Activated CD4-positive, alpha-beta memory T cell treated with anti-CD3 and anti-CD28 coated beads, Interleukin-2, amount 10 ng/mL, durations not matched to agents 7 days and 5 days (primary cell): ENCODE results near the gene ZNF585A. TPM values are rescaled to one million over a fixed set of nuclear protein-coding genes. Genes with fewer than 3 reads are reported as not detected.
"Not testable (repeated sequence)": the region's sequence is repeated elsewhere in the genome, so short reads cannot be mapped to it uniquely, and the experiment has no call there.

ENCODE experiments used
- CTCF ChIA-PET: fragments of 350-600 bp; sonication (Branson Sonifier 250); formaldehyde crosslinking; loops from one replicate; lab custom pipeline; 2021; ENCODE audit warnings: antibody characterized with exemption, inconsistent platforms; lab: Charles Lee
- POLR2A ChIA-PET: fragments of 350-600 bp; sonication (Branson Sonifier 250); formaldehyde crosslinking; loops from one replicate; lab custom pipeline; 2021; ENCODE audit warnings: antibody characterized with exemption; lab: Charles Lee
- DNase-seq: peaks from one replicate; pipeline ENCODE4 v3.0.0-alpha.2; 2020
- H3K27ac Mint-ChIP-seq: one replicate; pipeline ENCODE4 v1.8.0; 2021; ENCODE audit warnings: mild to moderate bottlenecking, mixed read lengths
- H3K27me3 Mint-ChIP-seq: one replicate; pipeline ENCODE4 v1.8.0; 2021; ENCODE audit warnings: mixed read lengths
- H3K36me3 Mint-ChIP-seq: one replicate; pipeline ENCODE4 v1.8.0; 2021; ENCODE audit warnings: low read depth, mixed read lengths
- H3K4me1 Mint-ChIP-seq: one replicate; pipeline ENCODE4 v1.8.0; 2021; ENCODE audit warnings: mixed read lengths
- H3K4me3 Mint-ChIP-seq: one replicate; pipeline ENCODE4 v1.8.0; 2021; ENCODE audit warnings: mild to moderate bottlenecking, mixed read lengths
- H3K9me3 Mint-ChIP-seq: one replicate; pipeline ENCODE4 v1.8.0; 2021; ENCODE audit warnings: mixed read lengths
- total RNA-seq, 2 experiments: library from RNA; stranded (reverse); gene quantifications; one replicate each; pipeline ENCODE4 v1.2.3, GENCODE V29; 2021

The ZNF585A gene
- 1 to 10 TPM; 9.0 to 9.4 TPM for total RNA-seq

DNA sequence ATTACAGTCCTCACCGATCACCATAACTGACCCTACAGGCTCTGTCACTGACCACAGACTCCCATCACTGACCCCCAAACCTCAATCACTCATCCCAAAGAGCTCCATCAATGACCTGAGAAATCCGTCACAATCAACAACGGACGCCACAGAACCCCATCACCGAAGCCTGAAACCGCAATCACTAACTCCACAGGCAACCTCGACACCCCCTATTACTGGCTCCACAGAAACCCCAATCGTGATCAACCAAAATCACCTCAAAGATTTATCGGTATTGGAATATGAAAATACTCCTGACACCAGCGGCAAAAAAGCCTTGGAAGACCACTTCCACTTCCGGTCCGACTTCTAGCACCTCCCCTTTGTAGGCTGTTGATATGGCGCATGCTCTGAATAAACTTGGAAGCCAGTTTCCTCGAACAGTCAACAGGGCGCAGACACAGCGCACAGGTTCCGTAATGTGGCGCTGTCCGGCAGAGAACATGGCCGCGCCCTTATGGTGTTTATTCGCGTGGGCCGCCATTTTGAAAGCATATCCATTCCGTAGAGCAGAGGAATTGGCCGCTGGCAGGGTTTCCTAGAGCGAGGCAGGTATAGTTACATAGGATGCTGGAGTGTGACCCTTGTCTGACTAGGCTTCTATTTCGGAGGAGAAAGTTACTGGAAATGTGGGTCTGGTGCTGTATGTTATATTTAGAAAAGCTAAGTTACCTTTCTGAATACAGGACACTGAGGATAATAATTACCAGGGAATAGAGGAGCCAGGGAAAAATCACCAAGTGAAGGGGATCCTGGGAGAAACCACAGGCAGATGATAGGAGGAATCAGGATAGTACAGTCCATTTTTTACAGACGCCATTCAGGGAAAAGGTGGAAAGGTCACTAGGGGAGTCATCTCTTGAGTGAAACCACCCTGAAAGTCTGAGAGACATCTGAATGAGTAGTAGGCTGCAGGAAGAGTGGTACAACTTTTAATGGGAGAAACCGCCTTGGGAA is at the start of gene ZNF585A:
Gene ZNF585A, minus strand, starts transcription at position 328 of the 999 bp plus-strand sequence. CDS start 2,785 bp downstream, outside the sequence.
- no peaks in the 10 kb centered on the region for H3K4me1 Mint-ChIP-seq
- H3K27me3 Mint-ChIP-seq, result no peaks in the 10 kb centered on the region
- no peak within 1 kb of the TSS for H3K27ac Mint-ChIP-seq
- peak; percentile 90 for DNase-seq
- peaks cover 43% of the 10 kb centered on the region for H3K9me3 Mint-ChIP-seq
- ChIA-PET CTCF (interaction anchor here (0.8 to 1.2 kb wide), 2 partner anchors 95 to 322 kb away, joined by 3 to 4 read pairs; no protein-coding TSS in a partner anchor), POLR2A (interaction anchor here (0.8 to 1.9 kb wide), 5 partner anchors 15 to 957 kb away, joined by 3 to 6 read pairs (median 5); partner anchors contain the start of genes ZNF260, ZNF383 and ZNF527)
- H3K4me3 Mint-ChIP-seq, result no peak within 1 kb of the TSS
- H3K36me3 Mint-ChIP-seq, result peaks cover 33% of the 10 kb centered on the region

DNA sequence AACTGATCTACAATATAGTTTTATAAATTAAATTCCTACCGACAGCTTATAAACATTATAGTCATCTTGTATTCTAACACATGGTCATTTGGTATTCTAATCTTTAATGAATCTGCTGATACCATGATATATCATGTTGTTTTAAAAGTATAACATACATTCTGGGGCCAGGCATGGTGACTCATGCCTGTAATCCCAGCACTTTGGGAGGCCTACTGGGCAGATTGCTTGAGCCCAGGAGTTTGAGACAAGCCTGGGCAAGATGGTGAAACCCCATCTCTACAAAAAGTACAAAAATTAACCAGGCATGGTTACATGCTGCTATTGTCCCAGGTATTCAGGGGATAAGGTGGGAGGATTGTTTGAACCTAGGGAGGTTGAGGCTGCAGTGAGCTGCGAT is 48.6 kb upstream of the ZNF585A start:
- POLR2A ChIA-PET, result no interaction called here
- Mint-ChIP-seq H3K4me1 (peaks cover 23% of the 10 kb centered on the region), H3K27me3 (no peaks in the 10 kb centered on the region), H3K36me3 (peaks cover 68% of the 10 kb centered on the region), H3K27ac (no peak overlapping the region), H3K9me3 (peaks cover 33% of the 10 kb centered on the region), H3K4me3 (no peak overlapping the region)
- CTCF ChIA-PET, result no interaction called here
- no peak for DNase-seq

DNA sequence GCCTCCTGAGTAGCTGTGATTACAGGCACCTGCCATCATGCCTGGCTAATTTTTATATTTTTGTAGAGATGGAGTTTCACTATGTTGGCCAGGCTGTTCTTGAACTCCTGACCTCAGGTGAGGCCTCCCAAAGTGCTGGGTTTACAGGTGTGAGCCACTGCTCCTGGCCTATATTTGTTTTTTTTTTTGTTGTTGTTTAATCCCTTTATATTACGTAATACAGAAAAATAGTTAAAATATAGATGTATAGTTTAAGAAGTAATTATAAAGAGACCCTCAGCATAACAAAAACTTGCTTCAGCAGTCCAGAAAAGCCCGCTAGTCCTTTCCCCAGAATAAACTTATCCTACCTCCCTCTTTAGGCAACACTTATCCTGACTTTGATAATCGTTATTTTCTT is 47.9 kb upstream of the ZNF585A start:
- peaks cover 23% of the 10 kb centered on the region for H3K4me1 Mint-ChIP-seq
- H3K9me3 Mint-ChIP-seq, result peaks cover 34% of the 10 kb centered on the region
- ChIA-PET POLR2A (no interaction called here), CTCF (no interaction called here)
- no peak overlapping the region for H3K27ac Mint-ChIP-seq
- H3K27me3 Mint-ChIP-seq, result no peaks in the 10 kb centered on the region
- H3K36me3 Mint-ChIP-seq, result peaks cover 67% of the 10 kb centered on the region
- no peak for DNase-seq
- no peak overlapping the region for H3K4me3 Mint-ChIP-seq

DNA sequence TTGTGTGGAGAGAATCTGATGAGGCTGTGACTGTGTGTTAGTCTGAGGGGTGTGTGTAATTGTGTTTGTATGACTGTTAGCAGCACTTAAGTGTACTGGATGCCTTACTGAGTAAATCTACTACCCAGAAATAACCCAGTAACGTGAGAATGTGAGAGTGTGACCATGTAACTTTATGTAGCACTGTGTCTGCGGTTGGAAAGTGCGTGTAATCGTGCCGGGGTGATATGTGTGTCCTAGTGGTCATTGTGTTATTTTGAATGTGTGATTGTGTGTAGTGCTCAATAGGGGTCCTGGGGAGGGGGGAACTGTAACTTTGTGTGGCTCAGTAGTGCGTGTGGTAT is 46.1 kb upstream of the ZNF585A start:
- Mint-ChIP-seq H3K27ac (peak overlapping the region; percentile 96), H3K9me3 (peaks cover 40% of the 10 kb centered on the region), H3K4me1 (peaks cover 23% of the 10 kb centered on the region), H3K36me3 (peaks cover 56% of the 10 kb centered on the region), H3K4me3 (peak overlapping the region; percentile 99), H3K27me3 (no peaks in the 10 kb centered on the region)
- ChIA-PET CTCF (no interaction called here), POLR2A (no interaction called here)
- no peak for DNase-seq

DNA sequence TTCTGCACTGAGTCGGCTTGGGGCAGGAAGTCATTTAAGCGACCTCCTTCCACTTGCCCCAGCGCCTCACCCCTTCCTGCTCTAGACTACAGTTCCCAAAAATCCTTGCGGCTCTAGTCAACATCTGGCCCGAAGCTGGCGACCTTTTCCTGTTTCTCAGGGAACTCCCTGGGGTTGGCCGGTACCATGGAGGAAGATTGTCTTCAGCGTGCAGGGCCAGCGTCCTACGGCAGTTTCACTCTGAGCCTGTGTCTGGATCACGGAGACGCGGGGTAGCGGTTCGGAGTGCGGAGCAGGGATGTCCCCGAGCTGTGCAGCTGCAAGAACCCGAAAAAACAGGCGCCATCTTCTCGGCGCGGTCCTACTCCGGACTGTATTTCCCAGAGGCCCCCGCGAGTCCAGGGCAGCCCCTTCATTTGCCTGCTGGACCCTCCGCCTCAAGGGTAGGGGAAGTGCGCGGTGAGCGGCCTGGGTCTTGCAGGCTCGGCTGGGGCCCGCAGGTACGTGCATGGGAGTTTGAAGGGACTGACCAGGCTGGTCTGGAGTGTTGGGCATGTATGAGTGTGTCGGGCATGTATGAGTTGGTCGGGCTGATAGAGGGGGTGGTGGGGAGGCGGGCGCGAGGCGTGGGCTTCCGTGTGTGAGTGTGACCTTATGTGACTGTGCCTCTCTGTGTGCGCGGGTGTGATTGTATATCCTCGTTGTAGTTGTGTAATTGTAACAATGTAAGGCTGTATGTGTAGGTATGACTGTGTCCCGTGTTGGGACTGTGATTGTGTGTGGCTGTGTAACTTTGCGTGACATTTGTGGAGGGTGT is 45.5 kb upstream of the ZNF585A start, which contains the start of gene ZNF383:
Gene ZNF383, plus strand, starts transcription at position 440 of the 817 bp plus-strand sequence. CDS start 12,240 bp downstream, outside the sequence.
- Mint-ChIP-seq H3K27me3 (no peaks in the 10 kb centered on the region), H3K4me1 (peaks cover 23% of the 10 kb centered on the region), H3K27ac (peak within 1 kb of the TSS; percentile 96), H3K36me3 (peaks cover 56% of the 10 kb centered on the region), H3K9me3 (peaks cover 40% of the 10 kb centered on the region), H3K4me3 (peak within 1 kb of the TSS; percentile 99)
- ChIA-PET CTCF (interaction anchor here (1.1 to 1.5 kb wide), 2 partner anchors 8 to 9 kb away, joined by 3 read pairs; no protein-coding TSS in a partner anchor), POLR2A (interaction anchor here (0.8 to 1.5 kb wide), 13 partner anchors 19 to 1004 kb away, joined by 3 to 8 read pairs (median 4); partner anchors contain the start of genes ZFP14, ZNF146, ZNF382 and ZNF420)
- DNase-seq, result peak; percentile 87

DNA sequence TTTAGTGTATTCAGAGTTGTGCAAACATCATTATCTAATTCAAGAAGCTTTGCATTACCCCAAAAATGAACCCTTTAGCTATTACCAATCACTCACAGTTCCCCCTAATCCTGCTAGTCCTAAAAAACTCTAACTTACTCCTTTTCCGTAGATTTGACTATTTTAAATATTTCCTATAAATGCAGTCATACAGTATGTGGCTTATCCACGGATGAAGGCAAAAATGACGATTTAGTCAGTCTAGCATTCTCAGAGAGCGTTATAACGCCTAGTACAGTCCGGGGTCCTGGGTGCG is 44.9 kb upstream of the ZNF585A start:
- ChIA-PET CTCF (interaction anchor here (1.1 to 1.5 kb wide), 2 partner anchors 9 kb away, joined by 3 read pairs; no protein-coding TSS in a partner anchor), POLR2A (interaction anchor here (0.7 to 1.5 kb wide), 14 partner anchors 9 to 1003 kb away, joined by 3 to 8 read pairs (median 4); partner anchors contain the start of genes ZFP14, ZNF146, ZNF382 and ZNF420)
- peak overlapping the region; percentile 96 for H3K27ac Mint-ChIP-seq
- H3K4me1 Mint-ChIP-seq, result peaks cover 23% of the 10 kb centered on the region
- no peak for DNase-seq
- peaks cover 50% of the 10 kb centered on the region for H3K36me3 Mint-ChIP-seq
- H3K9me3 Mint-ChIP-seq, result peaks cover 40% of the 10 kb centered on the region
- H3K4me3 Mint-ChIP-seq, result peak overlapping the region; percentile 99
- H3K27me3 Mint-ChIP-seq, result no peaks in the 10 kb centered on the region

DNA sequence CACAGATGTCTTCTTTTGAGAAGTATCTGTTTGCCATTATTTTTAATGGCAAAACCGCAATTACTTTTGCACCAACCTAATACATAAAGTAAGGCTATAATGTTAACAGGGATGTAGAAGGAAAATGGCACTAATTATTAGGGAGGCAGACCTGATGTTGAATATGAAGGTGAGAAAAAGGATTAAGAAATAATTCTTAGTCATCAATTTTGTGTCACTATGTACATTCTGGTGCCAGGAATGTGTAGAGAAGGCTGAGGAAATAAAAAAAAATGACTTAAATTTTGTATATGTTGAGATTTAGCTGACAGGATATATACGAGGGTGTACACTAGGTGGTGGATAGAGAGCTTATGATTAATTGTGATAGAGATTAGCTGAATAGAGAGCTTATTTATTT is 25.3 kb upstream of the ZNF585A start:
- Mint-ChIP-seq H3K27me3 (no peaks in the 10 kb centered on the region), H3K9me3 (peaks cover 25% of the 10 kb centered on the region), H3K4me1 (no peaks in the 10 kb centered on the region), H3K4me3 (no peak overlapping the region), H3K27ac (no peak overlapping the region), H3K36me3 (peaks cover 51% of the 10 kb centered on the region)
- DNase-seq, result no peak
- ChIA-PET CTCF (no interaction called here), POLR2A (no interaction called here)

DNA sequence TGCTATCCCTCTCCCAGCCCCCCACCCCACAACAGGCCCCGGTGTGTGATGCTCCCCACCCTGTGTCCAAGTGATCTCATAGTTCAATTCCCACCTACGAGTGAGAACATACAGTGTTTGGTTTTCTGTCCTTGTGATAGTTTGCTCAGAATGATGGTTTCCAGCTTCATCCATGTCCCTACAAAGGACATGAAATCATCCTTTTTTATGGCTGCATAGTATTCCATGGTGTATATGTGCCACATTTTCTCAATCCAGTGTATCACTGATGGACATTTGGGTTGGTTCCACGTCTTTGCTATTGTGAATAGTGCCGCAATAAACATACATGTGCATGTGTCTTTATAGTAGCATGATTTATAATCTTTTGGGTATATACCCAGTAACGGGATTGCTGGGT is 24.6 kb upstream of the ZNF585A start:
- H3K4me1 Mint-ChIP-seq, POLR2A ChIA-PET, H3K4me3 Mint-ChIP-seq, CTCF ChIA-PET, H3K27me3 Mint-ChIP-seq, H3K27ac Mint-ChIP-seq, DNase-seq: not testable (repeated sequence)
- H3K9me3 Mint-ChIP-seq, result peaks cover 26% of the 10 kb centered on the region
- H3K36me3 Mint-ChIP-seq, result peaks cover 48% of the 10 kb centered on the region

DNA sequence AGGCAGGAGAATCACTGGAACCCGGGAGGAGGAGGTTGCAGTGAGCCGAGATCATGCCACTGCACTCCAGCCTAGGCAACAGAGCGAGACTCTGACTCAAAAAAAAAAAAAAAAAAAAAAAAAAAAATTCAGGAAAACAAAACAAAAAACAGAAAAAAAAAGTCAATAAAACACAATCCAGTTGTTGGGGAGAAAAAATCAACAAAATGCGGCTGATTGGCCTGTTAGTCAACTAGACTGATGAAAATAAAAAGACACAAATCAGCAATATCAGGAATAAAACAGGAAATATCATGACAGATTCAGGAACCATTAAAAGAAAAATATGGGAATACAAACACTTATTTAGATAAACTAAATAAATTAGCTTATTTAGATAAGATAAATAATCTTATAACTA is 22.8 kb upstream of the ZNF585A start:
- not testable (repeated sequence) for DNase-seq

DNA sequence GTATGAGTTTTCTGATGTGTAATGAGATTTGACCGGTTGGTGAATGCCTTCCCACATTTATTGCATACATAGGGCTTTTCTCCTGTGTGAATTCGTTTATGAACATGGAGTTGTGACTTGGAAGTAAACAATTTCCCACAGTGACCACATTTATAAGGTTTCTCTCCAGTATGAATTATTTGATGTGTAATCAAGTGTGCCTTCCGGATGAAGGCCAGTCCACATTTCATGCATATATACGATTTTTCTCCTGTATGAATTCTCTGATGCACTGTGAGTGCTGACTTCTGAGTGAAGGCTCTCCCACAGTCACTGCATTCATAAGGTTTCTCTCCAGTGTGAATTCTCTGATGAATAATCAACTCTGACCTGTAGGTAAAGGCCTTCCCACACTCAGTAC is 13.6 kb upstream of the ZNF585A start:
- H3K4me3 Mint-ChIP-seq, CTCF ChIA-PET, H3K27ac Mint-ChIP-seq, POLR2A ChIA-PET, H3K4me1 Mint-ChIP-seq, H3K27me3 Mint-ChIP-seq, DNase-seq: not testable (repeated sequence)
- Mint-ChIP-seq H3K36me3 (peaks cover 63% of the 10 kb centered on the region), H3K9me3 (peaks cover 68% of the 10 kb centered on the region)

More for the DNA sequence above, 22.8 kb upstream of the ZNF585A start:
- Mint-ChIP-seq H3K9me3 (peaks cover 33% of the 10 kb centered on the region), H3K36me3 (peaks cover 59% of the 10 kb centered on the region)
- CTCF ChIA-PET, H3K27ac Mint-ChIP-seq, H3K4me3 Mint-ChIP-seq, H3K4me1 Mint-ChIP-seq, POLR2A ChIA-PET, H3K27me3 Mint-ChIP-seq: not testable (repeated sequence)

DNA sequence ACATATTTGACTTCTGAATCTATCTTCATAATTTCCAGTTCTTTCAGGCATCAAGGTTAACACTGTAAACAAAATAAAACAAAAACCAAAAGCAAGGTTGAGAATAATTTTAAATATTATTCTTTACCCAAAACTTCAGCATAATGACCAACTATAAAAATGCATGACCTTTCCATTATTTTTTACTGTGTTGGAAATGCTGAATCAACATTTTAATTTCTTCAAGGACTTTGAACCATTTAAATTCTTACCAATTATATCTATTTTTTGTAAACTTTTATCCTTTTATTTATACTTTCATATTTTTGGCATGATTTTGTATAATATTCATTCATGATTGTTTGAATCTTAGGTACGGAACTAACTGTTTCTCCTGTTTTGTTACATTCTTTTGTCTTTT is 6.9 kb downstream of the ZNF585A start:
- Mint-ChIP-seq H3K9me3 (peaks cover 52% of the 10 kb centered on the region), H3K4me3 (no peak overlapping the region), H3K4me1 (no peaks in the 10 kb centered on the region), H3K27ac (no peak overlapping the region), H3K27me3 (no peaks in the 10 kb centered on the region), H3K36me3 (peaks cover 65% of the 10 kb centered on the region)
- POLR2A ChIA-PET, result no interaction called here
- no peak for DNase-seq
- CTCF ChIA-PET, result no interaction called here

DNA sequence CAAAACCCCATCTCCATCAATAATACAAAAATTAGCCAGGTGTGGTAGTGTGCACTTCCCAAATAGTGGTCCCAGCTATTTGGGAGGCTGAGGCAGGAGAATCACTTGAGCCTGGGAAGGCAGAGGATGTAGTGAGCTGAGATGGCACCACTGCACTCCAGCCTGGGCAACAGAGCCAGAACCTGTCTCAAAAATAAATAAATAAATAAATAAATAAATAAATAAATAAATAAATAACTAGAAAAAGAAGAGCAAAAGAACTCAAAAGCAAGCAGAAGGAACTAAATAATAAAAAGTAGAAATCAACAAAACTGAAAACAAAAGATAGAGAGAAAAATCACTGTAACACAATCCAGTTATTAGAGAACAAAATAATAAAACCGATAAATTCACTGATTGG is 12.3 kb downstream of the ZNF585A start:
- H3K36me3 Mint-ChIP-seq, result peaks cover 57% of the 10 kb centered on the region

More for the DNA sequence above, 12.3 kb downstream of the ZNF585A start:
- ChIA-PET POLR2A (no interaction called here), CTCF (no interaction called here)
- Mint-ChIP-seq H3K4me3 (no peak overlapping the region), H3K27me3 (no peaks in the 10 kb centered on the region), H3K27ac (no peak overlapping the region), H3K4me1 (no peaks in the 10 kb centered on the region), H3K9me3 (peaks cover 51% of the 10 kb centered on the region)
- no peak for DNase-seq
